GM12878 (cell line): ENCODE results near the gene TET3. TPM values are rescaled to one million over a fixed set of nuclear protein-coding genes. Genes with fewer than 3 reads are reported as not detected.
A peak's percentile ranks its signal among the peaks of the same experiment; 100 is the strongest.

Experiments
- ATAC-seq: fragments of 200-7000 bp; cut with Tn5 transposase; 3 replicates; pipeline ENCODE4 v1.9.1; 2020; ENCODE audit warnings: mild to moderate bottlenecking, moderate library complexity
- BruUV-seq: library from RNA; stranded (reverse); fragments of 400-500 nt; replicated peaks from 2 replicates; lab custom pipeline; 2021; lab: Mats Ljungman, UMichigan
- CTCF ChIA-PET: fragments of 300-600 bp; sonication (Branson Sonifier 250); formaldehyde crosslinking; extraction: SDS; loops from one replicate; lab custom pipeline; 2021; ENCODE audit warnings: inconsistent platforms; lab: Yijun Ruan, JAX
- POLR2A ChIA-PET: fragments of 350-600 bp; formaldehyde crosslinking; extraction: SDS; loops from one replicate; lab custom pipeline; 2021; ENCODE audit warnings: inconsistent platforms; lab: Charles Lee
- RAD21 ChIA-PET: fragments of 300-600 bp; sonication (Branson Sonifier 250); formaldehyde crosslinking; loops from one replicate; lab custom pipeline; 2023; ENCODE audit warnings: antibody characterized with exemption; ENCODE audit not compliant: unreplicated experiment; lab: Charles Lee
- SMC1A ChIA-PET: fragments of 300-600 bp; sonication (Branson Sonifier 250); formaldehyde crosslinking; loops from one replicate; lab custom pipeline; 2023; ENCODE audit not compliant: unreplicated experiment, uncharacterized antibody; lab: Charles Lee
- DNase-seq: peaks from one replicate; pipeline ENCODE4 v3.0.0-alpha.2; 2011; ENCODE audit warnings: low read depth, low spot score
- FAIRE-seq: peaks from 3 replicates; lab custom pipeline; 2011; peaks lifted over from hg19 to GRCh38; lab: Jason Lieb, UNC
- H2AFZ ChIP-seq: 2 replicates; pipeline ENCODE4 v1.6.0; 2011; ENCODE audit warnings: low read depth, low read length, control low read depth; ENCODE audit not compliant: control insufficient read depth
- H3K27ac ChIP-seq: 2 replicates; pipeline ENCODE4 v1.5.1; 2011; ENCODE audit warnings: control low read depth; ENCODE audit not compliant: control insufficient read depth, insufficient read depth
- H3K27me3 ChIP-seq, 2 experiments: replicated peaks in 1 of 2; 2 replicates each; pipeline versions ENCODE4 v1.6.0 to v1.6.1; 2011; ENCODE audit warnings: low read length in 1 of 2; ENCODE audit not compliant: control insufficient read depth in 2 of 2, insufficient read depth in 2 of 2
- H3K36me3 ChIP-seq, 2 experiments: 2 replicates each; pipeline ENCODE4 v1.5.1; 2011; ENCODE audit warnings: low read length in 1 of 2; ENCODE audit not compliant: control insufficient read depth in 2 of 2, insufficient read depth in 2 of 2
- H3K4me1 ChIP-seq: 2 replicates; pipeline ENCODE4 v1.6.1; 2011; ENCODE audit warnings: mild to moderate bottlenecking, low read length, moderate library complexity, mixed read lengths; ENCODE audit not compliant: control insufficient read depth, insufficient read depth
- H3K4me2 ChIP-seq: 2 replicates; pipeline ENCODE4 v1.6.0; 2011; ENCODE audit warnings: control low read depth; ENCODE audit not compliant: control insufficient read depth, insufficient read depth
- H3K4me3 ChIP-seq: fragments of 200-600 bp; sonication (generic); 2 replicates; pipeline ENCODE4 v1.5.1; 2016
- H3K79me2 ChIP-seq: 2 replicates; pipeline ENCODE4 v1.6.0; 2011; ENCODE audit warnings: low read length; ENCODE audit not compliant: control insufficient read depth, insufficient read depth
- H3K9ac ChIP-seq: 2 replicates; pipeline ENCODE4 v1.8.0; 2011; ENCODE audit warnings: low read length, control low read depth, mixed read lengths; ENCODE audit not compliant: control insufficient read depth, insufficient read depth
- H3K9me3 ChIP-seq: replicated peaks from 3 replicates; pipeline ENCODE4 v1.5.1; 2011; ENCODE audit warnings: mild to moderate bottlenecking, low read length; ENCODE audit not compliant: control insufficient read depth, insufficient read depth
- H4K20me1 ChIP-seq: 2 replicates; pipeline ENCODE4 v1.6.0; 2011; ENCODE audit not compliant: control insufficient read depth, insufficient read depth
- CBX5 ChIP-seq: sonication (generic); IDR thresholded peaks from 2 replicates; pipeline ENCODE4 v1.6.1; 2016; ENCODE audit warnings: low read depth, moderate library complexity, mild to moderate bottlenecking, inconsistent platforms
- MTA3 ChIP-seq: IDR thresholded peaks from 2 replicates; pipeline ENCODE4 v1.6.1; 2012; ENCODE audit warnings: low read length, inconsistent platforms, borderline replicate concordance
- MYC ChIP-seq: IDR thresholded peaks from 2 replicates; pipeline ENCODE4 v1.6.1; 2011; ENCODE audit warnings: mild to moderate bottlenecking, low read length, moderate library complexity, inconsistent platforms; ENCODE audit not compliant: insufficient read depth, insufficient replicate concordance, insufficient read length, severe bottlenecking
- NR2C1 ChIP-seq: fragments of 450-650 bp; IDR thresholded peaks from 2 replicates; pipeline ENCODE4 v1.6.1; 2017; ENCODE audit warnings: antibody characterized with exemption, mild to moderate bottlenecking, moderate library complexity
- SP1 ChIP-seq: IDR thresholded peaks from one replicate; pipeline ENCODE4 v1.6.1; 2011; ENCODE audit warnings: low read depth, low read length
- STAT3 ChIP-seq: IDR thresholded peaks from 2 replicates; pipeline ENCODE4 v1.6.1; 2011; ENCODE audit warnings: low read depth, low read length, improper control_type of control experiment
- TARDBP ChIP-seq: IDR thresholded peaks from 2 replicates; pipeline ENCODE4 v1.6.1; 2016; ENCODE audit warnings: borderline replicate concordance
- TCF3 ChIP-seq: IDR thresholded peaks from 2 replicates; pipeline ENCODE4 v1.6.1; 2012; ENCODE audit warnings: low read depth, mild to moderate bottlenecking, low read length, borderline replicate concordance; ENCODE audit not compliant: insufficient read depth
- ZZZ3 ChIP-seq: IDR thresholded peaks from 2 replicates; pipeline ENCODE4 v1.6.1; 2011; ENCODE audit warnings: low read depth; ENCODE audit not compliant: control insufficient read depth, insufficient read length
- WGBS: methylation state at CpG from one replicate; pipeline ENCODE4 v1.1.6; 2016; ENCODE audit warnings: low lambda C conversion rate; ENCODE audit not compliant: insufficient replicate concordance, insufficient coverage; ENCODE audit errors: missing lambda C conversion rate; 5-methylcytosine and 5-hydroxymethylcytosine counted together
- in situ Hi-C: fragments of 300-500 bp; cut with MboI; formaldehyde crosslinking; loops from 9 replicates; pipeline ENCODE4 v1.14.3; 2018; ENCODE audit warnings: mixed read lengths
- intact Hi-C: fragments of 100-400 bp; cut with micrococcal nuclease; formaldehyde crosslinking; loops from one replicate; pipeline ENCODE4 v1.14.2; 2022; ENCODE audit not compliant: unreplicated experiment
- polyA plus RNA-seq, 11 experiments: library from polyadenylated mRNA; depleted of rRNA in 4 of 11; unstranded in 6 of 11; stranded (reverse) in 5 of 11; fragments of >200 nt; fragmentation: Nextera tagmentation in 4 of 11; fragmentation: Illumina TruSeq in 1 of 11; extraction: Ambion mirVana in 4 of 11; extraction: Trizol in 1 of 11; gene quantifications; 1 replicate in 1 of 11; 2 replicates in 10 of 11; pipeline versions ENCODE4 v1.2.1 to v1.2.3, GENCODE V29; 2011 to 2016; ENCODE audit warnings: inconsistent platforms in 2 of 11, missing spikeins in 2 of 11, low read depth in 1 of 11
- total RNA-seq, 4 experiments: library from RNA; depleted of rRNA in 3 of 4; stranded (reverse); fragments of >200 nt in 3 of 4; fragmentation: Illumina TruSeq in 1 of 4; extraction: Trizol in 1 of 4; gene quantifications; 2 replicates each; pipeline versions ENCODE4 v1.2.1 to v1.2.3, GENCODE V29; 2013 to 2021
- TF ChIP-seq, protein P1 (sequence below): IDR thresholded peaks from 2 replicates; pipeline ENCODE4 v1.6.1; 2011; ENCODE audit warnings: borderline replicate concordance, low read depth, mild to moderate bottlenecking, moderate library complexity, mixed read lengths, low read length; ENCODE audit not compliant: insufficient read depth; ENCODE audit errors: extremely low read length
- TF ChIP-seq, protein P2 (sequence below): fragments of 150-350 bp; IDR thresholded peaks from 2 replicates; pipeline ENCODE4 v1.6.1; 2014; ENCODE audit warnings: mild to moderate bottlenecking, low read depth, low read length
- TF ChIP-seq, protein P3 (sequence below): fragments of 450-650 bp; formaldehyde crosslinking; IDR thresholded peaks from 2 replicates; pipeline ENCODE4 v1.4.0; 2020; ENCODE audit warnings: mild to moderate bottlenecking, moderate library complexity

Gene TET3
- total and polyA plus RNA-seq, 10 of the 15 experiments (the other 5 are each of a cell fraction or from before 2014, with no cell fraction given): 0.77 to 25.9 (median 8.5) TPM

DNA sequence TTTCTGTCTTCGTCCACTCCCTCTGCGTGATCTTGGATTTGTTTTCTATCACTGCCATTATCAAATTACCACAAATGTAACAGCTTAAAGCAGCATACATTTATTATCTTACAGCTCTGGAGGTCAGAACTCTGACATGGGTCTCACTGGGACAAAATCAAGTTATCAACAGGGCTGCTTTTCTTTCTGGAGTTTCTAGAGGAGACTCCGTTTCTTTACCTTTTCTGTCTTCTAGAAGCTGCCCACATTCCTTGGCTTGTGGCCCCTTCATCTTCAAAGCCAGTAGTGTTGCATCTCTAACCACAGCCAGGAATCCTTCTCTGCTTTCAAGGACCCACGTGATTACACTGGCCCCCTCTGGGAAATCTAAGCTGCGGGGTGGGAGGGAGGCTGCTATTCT, 21.9 kb upstream of the TET3 start (continued):
- TF ChIP-seq, protein P1, sequence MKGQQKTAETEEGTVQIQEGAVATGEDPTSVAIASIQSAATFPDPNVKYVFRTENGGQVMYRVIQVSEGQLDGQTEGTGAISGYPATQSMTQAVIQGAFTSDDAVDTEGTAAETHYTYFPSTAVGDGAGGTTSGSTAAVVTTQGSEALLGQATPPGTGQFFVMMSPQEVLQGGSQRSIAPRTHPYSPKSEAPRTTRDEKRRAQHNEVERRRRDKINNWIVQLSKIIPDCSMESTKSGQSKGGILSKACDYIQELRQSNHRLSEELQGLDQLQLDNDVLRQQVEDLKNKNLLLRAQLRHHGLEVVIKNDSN: no peak
- TF ChIP-seq, all 136 proteins: peak for 0

DNA sequence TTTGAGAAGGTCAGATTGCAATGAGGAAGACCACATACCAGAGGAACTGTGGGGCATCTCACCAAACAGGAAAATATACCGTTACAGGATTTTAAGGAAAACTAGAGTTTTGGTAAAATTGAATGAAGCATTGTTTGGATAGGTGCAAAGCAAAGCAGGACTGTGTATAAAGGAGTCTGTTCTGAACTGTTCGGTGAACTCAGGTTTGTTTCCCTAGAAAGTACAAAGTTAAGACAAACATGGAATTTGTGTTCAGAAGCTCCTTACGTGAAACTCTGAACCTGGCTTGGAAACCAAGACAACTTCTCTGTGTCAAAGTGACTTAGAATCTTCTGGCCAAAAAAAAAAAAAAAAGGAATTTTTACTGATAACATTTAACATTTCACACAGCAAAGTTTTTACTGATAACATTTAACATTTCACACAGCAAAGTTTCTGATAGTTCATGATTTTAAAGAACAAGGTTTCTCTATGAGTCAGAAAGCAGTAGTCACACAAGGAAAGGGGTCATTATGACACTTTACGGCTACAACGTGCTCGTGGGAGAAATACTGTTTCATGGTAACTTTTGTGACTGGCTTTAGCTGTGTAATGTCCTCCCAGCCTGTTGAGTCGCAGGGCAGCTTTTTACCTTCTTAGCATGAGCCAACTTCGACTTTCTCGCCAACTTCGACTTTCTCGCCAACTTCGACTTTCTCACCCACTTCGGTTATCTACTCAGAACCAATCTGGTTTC, 21.2 kb upstream of the TET3 start:
- H3K27me3 ChIP-seq: no peaks in the 10 kb centered on the region
- CTCF ChIA-PET: interaction anchor here (0.7 to 2.0 kb wide), 6 partner anchors 16 to 139 kb away, joined by 3 to 11 read pairs (median 4); no protein-coding TSS in a partner anchor
- intact Hi-C loops: no loop called here
- peaks cover 2 to 4% of the 10 kb centered on the region in 2 experiments; a peak in 3 of 4 replicates for H3K36me3 ChIP-seq
- POLR2A ChIA-PET: interaction anchor here (0.6 to 4.2 kb wide), 9 partner anchors 12 to 225 kb away, joined by 3 to 19 read pairs (median 4); no protein-coding TSS in a partner anchor
- H3K27ac ChIP-seq: peak overlapping the region; percentile 88
- peak overlapping the region; percentile 84 for H2AFZ ChIP-seq
- no peaks in the 10 kb centered on the region for H4K20me1 ChIP-seq
- RAD21 ChIA-PET: interaction anchor here (0.8 to 2.0 kb wide), 7 partner anchors 13 to 142 kb away, joined by 3 to 10 read pairs (median 5); no protein-coding TSS in a partner anchor
- H3K4me3 ChIP-seq: peak overlapping the region; percentile 43; the same call in 1 of the 2 replicates
- H3K79me2 ChIP-seq: peaks cover 2% of the 10 kb centered on the region; the same call in 1 of the 2 replicates
- H3K9ac ChIP-seq: peak overlapping the region; percentile 36
- H3K4me2 ChIP-seq: peak overlapping the region; percentile 46
- FAIRE-seq: peak; percentile 71
- DNase-seq: peak; percentile 80
- ATAC-seq: peak; percentile 96
- 6% methylated on average over 13 of the region's 13 CpGs for WGBS
- no TSS peak for BruUV-seq
- peaks cover 5% of the 10 kb centered on the region; the same call in 2 of the 3 replicates for H3K9me3 ChIP-seq
- in situ Hi-C loops: no loop called here
- peaks cover 20% of the 10 kb centered on the region for H3K4me1 ChIP-seq
- SMC1A ChIA-PET: interaction anchor here (0.7 to 4.2 kb wide), 13 partner anchors 9 to 157 kb away, joined by 3 to 31 read pairs (median 4); partner anchors contain the start of gene DGUOK
- TF ChIP-seq CBX5: peak; percentile 34; the same call in 1 of the 2 replicates
- TF ChIP-seq MYC: no peak
- TF ChIP-seq SP1: no peak
- no peak for TF ChIP-seq TARDBP
- TF ChIP-seq, protein P2, sequence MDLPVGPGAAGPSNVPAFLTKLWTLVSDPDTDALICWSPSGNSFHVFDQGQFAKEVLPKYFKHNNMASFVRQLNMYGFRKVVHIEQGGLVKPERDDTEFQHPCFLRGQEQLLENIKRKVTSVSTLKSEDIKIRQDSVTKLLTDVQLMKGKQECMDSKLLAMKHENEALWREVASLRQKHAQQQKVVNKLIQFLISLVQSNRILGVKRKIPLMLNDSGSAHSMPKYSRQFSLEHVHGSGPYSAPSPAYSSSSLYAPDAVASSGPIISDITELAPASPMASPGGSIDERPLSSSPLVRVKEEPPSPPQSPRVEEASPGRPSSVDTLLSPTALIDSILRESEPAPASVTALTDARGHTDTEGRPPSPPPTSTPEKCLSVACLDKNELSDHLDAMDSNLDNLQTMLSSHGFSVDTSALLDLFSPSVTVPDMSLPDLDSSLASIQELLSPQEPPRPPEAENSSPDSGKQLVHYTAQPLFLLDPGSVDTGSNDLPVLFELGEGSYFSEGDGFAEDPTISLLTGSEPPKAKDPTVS: no peak
- TF ChIP-seq NR2C1: no peak
- TF ChIP-seq STAT3: no peak
- TF ChIP-seq TCF3: 0 out of 2 replicates have a peak, but pooled peaks have one; percentile 21
- TF ChIP-seq, protein P3, sequence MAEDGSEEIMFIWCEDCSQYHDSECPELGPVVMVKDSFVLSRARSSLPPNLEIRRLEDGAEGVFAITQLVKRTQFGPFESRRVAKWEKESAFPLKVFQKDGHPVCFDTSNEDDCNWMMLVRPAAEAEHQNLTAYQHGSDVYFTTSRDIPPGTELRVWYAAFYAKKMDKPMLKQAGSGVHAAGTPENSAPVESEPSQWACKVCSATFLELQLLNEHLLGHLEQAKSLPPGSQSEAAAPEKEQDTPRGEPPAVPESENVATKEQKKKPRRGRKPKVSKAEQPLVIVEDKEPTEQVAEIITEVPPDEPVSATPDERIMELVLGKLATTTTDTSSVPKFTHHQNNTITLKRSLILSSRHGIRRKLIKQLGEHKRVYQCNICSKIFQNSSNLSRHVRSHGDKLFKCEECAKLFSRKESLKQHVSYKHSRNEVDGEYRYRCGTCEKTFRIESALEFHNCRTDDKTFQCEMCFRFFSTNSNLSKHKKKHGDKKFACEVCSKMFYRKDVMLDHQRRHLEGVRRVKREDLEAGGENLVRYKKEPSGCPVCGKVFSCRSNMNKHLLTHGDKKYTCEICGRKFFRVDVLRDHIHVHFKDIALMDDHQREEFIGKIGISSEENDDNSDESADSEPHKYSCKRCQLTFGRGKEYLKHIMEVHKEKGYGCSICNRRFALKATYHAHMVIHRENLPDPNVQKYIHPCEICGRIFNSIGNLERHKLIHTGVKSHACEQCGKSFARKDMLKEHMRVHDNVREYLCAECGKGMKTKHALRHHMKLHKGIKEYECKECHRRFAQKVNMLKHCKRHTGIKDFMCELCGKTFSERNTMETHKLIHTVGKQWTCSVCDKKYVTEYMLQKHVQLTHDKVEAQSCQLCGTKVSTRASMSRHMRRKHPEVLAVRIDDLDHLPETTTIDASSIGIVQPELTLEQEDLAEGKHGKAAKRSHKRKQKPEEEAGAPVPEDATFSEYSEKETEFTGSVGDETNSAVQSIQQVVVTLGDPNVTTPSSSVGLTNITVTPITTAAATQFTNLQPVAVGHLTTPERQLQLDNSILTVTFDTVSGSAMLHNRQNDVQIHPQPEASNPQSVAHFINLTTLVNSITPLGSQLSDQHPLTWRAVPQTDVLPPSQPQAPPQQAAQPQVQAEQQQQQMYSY: no peak
- no peak for TF ChIP-seq MTA3
- no peak for TF ChIP-seq ZZZ3
